ENCODE results near the gene ALK.

ALK gene

DNA sequence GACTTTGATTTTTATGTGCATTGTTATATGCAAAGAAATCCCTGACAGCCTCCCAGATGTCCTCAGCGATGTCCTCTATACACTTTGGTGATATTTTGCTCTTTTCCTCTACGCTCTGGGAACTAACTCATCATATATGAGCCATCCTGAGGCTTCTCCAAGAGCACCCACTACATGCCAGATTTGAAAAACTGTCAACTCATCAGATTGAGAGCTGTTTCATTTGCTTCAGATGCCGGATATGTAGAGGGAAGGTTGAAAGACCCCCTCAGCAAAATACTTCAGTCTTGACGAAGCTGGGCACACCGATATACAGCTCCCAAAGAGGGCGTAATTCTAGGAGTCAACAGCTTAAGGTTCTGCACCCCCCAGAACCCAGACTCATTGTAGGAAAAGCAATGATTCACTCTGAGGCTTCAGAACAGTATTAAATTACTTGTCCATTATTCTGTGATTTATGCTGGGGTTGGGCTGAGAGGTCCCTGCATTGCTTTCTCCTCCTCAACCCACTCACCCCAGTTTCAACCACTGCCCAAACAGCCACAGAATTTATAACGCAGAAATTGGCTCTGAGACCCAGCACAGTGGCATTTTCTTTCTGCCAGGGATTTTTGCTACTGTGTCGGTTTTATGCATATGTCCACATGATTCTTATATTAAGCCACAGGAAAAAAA is 341.8 kb downstream of the ALK start:
- H3K36me3 ChIP-seq (ENCODE audit: control insufficient read depth, insufficient read depth, low read length), result no peaks in the 10 kb centered on the region
- H3K27me3 ChIP-seq (ENCODE audit: control insufficient read depth, insufficient read depth, low read length), result no peaks in the 10 kb centered on the region
- no peak overlapping the region for H3K4me3 ChIP-seq (ENCODE audit: low read depth, low read length)
- no peak overlapping the region for H3K9ac ChIP-seq (ENCODE audit: low read depth, low read length)
- H3K9me3 ChIP-seq (ENCODE audit: control insufficient read depth, insufficient read depth, low read length), result no peaks in the 10 kb centered on the region
- H3K4me1 ChIP-seq (ENCODE audit: control insufficient read depth, insufficient read depth, low read length), result no peaks in the 10 kb centered on the region

DNA sequence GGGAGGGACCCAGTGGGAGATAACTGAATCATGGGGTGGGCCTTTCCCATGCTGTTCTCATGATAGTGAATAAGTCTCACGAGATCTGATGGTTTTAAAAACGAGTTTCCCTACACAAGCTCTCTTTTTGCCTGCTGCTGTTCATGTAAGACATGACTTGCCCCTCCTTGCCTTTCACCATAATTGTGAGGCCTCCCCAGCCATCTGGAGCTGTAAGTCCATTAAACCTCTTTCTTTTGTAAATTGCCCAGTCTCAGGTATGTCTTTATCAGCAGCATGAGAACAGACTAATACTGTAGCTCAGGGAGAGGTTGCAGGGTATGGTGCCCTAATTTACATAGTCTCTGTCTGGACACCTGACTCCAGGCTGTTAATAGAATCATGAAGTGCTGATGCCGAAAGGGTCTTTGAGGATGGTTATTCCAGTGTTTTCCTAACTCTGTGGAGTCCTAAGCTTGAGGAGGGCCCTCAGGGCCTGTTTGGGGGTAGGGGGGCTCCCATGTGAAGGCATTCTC is 343.2 kb downstream of the ALK start:
- Histone ChIP-seq H3K27me3 (ENCODE audit: control insufficient read depth, insufficient read depth, low read length) (no peaks in the 10 kb centered on the region), H3K4me1 (ENCODE audit: control insufficient read depth, insufficient read depth, low read length) (no peaks in the 10 kb centered on the region), H3K9ac (ENCODE audit: low read depth, low read length) (no peak overlapping the region)

DNA sequence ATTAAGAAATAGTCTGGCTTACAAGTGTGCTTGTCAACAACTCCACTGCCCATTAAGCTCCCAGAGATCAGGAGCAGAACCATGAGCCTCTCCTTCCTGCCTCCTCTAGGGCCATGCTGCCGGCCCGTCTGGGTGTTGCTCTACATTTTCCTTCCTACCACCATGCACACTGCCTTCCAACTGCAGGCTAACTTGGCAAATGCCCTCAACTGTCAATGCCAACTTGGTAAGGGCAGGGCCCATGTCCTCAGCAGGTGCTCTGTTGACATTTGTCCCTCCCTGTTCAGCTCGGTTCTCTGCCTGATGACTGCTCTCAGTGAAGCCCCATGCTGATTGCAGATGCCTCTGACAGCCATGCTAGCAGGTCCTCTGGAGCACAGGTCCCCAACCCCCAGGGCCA is 345.2 kb downstream of the ALK start:
- Histone ChIP-seq H3K27me3 (ENCODE audit: control insufficient read depth, insufficient read depth, low read length) (no peaks in the 10 kb centered on the region), H3K9me3 (ENCODE audit: control insufficient read depth, insufficient read depth, low read length) (no peaks in the 10 kb centered on the region), H3K36me3 (ENCODE audit: control insufficient read depth, insufficient read depth, low read length) (no peaks in the 10 kb centered on the region), H3K4me3 (ENCODE audit: low read depth, low read length) (no peak overlapping the region), H3K9ac (ENCODE audit: low read depth, low read length) (no peak overlapping the region), H3K4me1 (ENCODE audit: control insufficient read depth, insufficient read depth, low read length) (no peaks in the 10 kb centered on the region)

More for the DNA sequence above, 343.2 kb downstream of the ALK start:
- Histone ChIP-seq H3K9me3 (ENCODE audit: control insufficient read depth, insufficient read depth, low read length) (no peaks in the 10 kb centered on the region), H3K36me3 (ENCODE audit: control insufficient read depth, insufficient read depth, low read length) (no peaks in the 10 kb centered on the region), H3K4me3 (ENCODE audit: low read depth, low read length) (no peak overlapping the region)

DNA sequence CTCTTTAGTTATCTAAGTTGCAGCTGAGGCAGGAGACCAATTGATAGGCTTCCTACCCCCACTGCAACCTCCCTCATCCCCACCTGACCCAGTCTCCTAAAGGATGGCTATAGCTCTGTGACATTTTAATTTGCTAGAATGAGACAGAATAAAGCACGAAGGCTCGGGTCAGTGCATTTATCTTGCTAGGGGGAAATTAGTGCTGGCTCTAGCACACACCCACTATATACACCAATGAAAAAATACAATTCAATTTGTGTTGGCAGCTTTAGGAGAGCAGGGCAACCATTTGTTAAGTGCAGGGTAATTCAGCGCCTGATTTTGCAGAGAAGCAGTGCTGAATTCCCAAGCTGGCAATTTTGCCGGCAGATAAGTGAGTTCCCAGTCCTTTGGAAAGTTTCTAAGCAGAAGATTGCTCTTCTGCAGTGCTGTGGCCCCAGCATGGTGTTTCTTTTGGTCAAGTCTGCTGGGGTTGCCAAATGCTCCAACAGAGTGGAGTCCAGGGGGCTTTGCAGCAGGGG is 346.0 kb downstream of the ALK start:
- H3K9ac ChIP-seq (ENCODE audit: low read depth, low read length), result no peak overlapping the region
- H3K4me1 ChIP-seq (ENCODE audit: control insufficient read depth, insufficient read depth, low read length), result no peaks in the 10 kb centered on the region
- no peak overlapping the region for H3K4me3 ChIP-seq (ENCODE audit: low read depth, low read length)
- no peaks in the 10 kb centered on the region for H3K9me3 ChIP-seq (ENCODE audit: control insufficient read depth, insufficient read depth, low read length)
- H3K36me3 ChIP-seq (ENCODE audit: control insufficient read depth, insufficient read depth, low read length), result no peaks in the 10 kb centered on the region
- no peaks in the 10 kb centered on the region for H3K27me3 ChIP-seq (ENCODE audit: control insufficient read depth, insufficient read depth, low read length)

DNA sequence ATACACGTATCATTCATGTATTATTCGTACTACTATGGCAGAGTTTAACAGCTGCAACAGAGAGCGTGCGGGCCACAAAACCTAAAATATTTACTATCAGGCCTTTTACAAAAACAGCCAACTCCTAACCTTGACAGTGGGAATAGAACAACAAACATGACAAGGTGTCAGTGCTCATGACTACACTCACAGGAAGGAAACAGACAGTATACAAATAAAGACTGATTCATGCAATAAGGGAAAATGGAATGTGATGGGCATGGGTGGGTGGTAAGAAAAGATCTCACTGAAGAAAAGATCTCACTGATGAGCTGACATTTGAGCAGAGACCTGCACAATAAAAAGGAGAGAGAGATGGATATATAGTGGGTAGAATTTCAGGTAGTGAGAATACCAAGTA is 347.8 kb downstream of the ALK start:
- Histone ChIP-seq H3K36me3 (ENCODE audit: control insufficient read depth, insufficient read depth, low read length) (no peaks in the 10 kb centered on the region), H3K4me3 (ENCODE audit: low read depth, low read length) (no peak overlapping the region), H3K9ac (ENCODE audit: low read depth, low read length) (no peak overlapping the region), H3K27me3 (ENCODE audit: control insufficient read depth, insufficient read depth, low read length) (no peaks in the 10 kb centered on the region), H3K4me1 (ENCODE audit: control insufficient read depth, insufficient read depth, low read length) (no peaks in the 10 kb centered on the region), H3K9me3 (ENCODE audit: control insufficient read depth, insufficient read depth, low read length) (no peaks in the 10 kb centered on the region)

DNA sequence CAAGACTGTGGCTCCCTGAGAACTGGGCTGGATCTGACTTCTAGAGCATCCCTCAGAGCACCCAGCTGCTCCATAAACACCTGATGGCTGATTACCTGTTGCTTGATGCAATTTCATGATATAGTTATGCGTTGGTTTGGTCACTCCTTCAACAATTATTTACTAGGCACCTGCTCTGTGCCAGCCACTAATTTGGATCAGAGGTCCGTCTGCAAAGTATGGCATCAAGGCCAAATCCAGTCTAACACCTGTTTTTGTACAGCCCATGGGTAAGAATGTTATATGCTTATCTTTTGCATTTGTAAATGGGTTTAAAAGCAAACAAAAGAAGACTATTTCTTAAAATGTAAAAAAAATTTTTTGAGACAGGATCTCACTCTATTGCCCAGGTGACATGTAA is 348.2 kb downstream of the ALK start:
- H3K9ac ChIP-seq (ENCODE audit: low read depth, low read length), result no peak overlapping the region
- no peaks in the 10 kb centered on the region for H3K4me1 ChIP-seq (ENCODE audit: control insufficient read depth, insufficient read depth, low read length)
- no peaks in the 10 kb centered on the region for H3K36me3 ChIP-seq (ENCODE audit: control insufficient read depth, insufficient read depth, low read length)
- no peak overlapping the region for H3K4me3 ChIP-seq (ENCODE audit: low read depth, low read length)
- no peaks in the 10 kb centered on the region for H3K27me3 ChIP-seq (ENCODE audit: control insufficient read depth, insufficient read depth, low read length)
- H3K9me3 ChIP-seq (ENCODE audit: control insufficient read depth, insufficient read depth, low read length), result no peaks in the 10 kb centered on the region

DNA sequence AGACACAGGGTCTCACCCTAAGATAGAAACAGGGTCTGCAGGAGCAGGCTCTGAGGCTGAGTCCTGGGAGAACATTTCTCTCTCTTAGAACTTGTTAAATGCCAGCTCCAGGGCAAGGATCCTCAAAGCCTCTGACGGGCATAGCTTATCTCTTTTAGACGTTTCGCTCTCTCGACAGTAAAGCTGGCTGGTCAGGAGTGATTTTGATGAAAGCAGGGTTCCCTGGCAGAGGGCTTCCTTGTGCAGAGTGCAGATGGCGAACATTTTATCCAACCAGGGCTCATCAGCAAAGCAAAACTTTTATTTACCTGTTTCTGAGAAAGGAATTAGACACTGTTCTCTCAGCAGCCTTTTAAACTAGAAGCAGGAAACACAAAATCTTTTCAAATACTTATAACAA is 350.8 kb downstream of the ALK start:
- no peaks in the 10 kb centered on the region for H3K9me3 ChIP-seq (ENCODE audit: control insufficient read depth, insufficient read depth, low read length)
- no peak overlapping the region for H3K9ac ChIP-seq (ENCODE audit: low read depth, low read length)
- H3K4me1 ChIP-seq (ENCODE audit: control insufficient read depth, insufficient read depth, low read length), result no peaks in the 10 kb centered on the region
- no peaks in the 10 kb centered on the region for H3K36me3 ChIP-seq (ENCODE audit: control insufficient read depth, insufficient read depth, low read length)
- no peaks in the 10 kb centered on the region for H3K27me3 ChIP-seq (ENCODE audit: control insufficient read depth, insufficient read depth, low read length)
- H3K4me3 ChIP-seq (ENCODE audit: low read depth, low read length), result no peak overlapping the region

DNA sequence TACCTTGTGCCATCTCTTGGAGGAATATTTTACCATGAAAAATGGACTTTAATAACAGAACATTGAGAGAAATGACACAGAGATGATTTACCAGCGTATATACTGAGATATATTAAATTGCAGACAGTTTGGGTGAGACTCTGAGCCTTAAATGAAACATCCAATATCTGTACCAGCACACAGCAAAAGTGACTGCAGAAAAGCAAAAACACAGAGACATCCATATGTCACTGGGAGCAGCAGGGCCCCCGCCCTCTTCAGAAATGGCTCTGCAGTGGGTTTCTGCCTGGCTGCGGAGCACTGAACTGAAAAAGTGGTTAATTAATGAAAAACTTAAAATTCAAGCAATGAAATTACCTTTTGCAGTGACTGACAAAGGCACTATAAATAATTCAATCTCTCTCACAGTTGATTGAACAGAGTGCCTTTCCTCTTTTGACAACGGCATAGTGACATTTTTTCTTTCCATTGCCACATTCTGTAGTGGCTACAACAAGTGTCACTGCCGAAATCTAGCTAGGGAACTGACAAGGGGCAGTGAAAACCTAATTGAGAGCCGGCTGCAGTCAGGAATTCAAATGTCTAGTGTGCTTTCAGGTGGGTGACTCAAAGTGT is 353.4 kb downstream of the ALK start:
- Histone ChIP-seq H3K4me1 (ENCODE audit: control insufficient read depth, insufficient read depth, low read length) (no peaks in the 10 kb centered on the region), H3K9ac (ENCODE audit: low read depth, low read length) (no peak overlapping the region), H3K9me3 (ENCODE audit: control insufficient read depth, insufficient read depth, low read length) (no peaks in the 10 kb centered on the region), H3K36me3 (ENCODE audit: control insufficient read depth, insufficient read depth, low read length) (no peaks in the 10 kb centered on the region), H3K4me3 (ENCODE audit: low read depth, low read length) (no peak overlapping the region), H3K27me3 (ENCODE audit: control insufficient read depth, insufficient read depth, low read length) (no peaks in the 10 kb centered on the region)

DNA sequence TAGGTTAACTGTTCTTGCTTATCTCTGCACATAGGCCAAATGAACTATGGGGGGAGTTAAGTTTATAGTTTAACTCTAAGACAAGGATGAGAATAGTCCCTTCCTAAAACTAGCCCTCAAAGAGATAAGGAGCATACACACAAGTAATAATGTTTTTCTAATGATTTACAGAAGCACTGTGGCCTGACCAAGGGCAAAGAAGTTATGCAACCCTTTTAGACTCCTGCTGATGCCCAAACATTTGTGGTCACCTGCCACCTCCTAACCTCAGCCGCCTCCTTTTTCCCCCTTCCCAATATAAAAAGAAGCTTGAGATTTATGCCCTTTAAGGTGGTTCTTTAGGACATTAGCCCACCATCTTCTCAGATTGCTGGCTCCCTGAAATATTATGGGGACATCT is 357.7 kb downstream of the ALK start:
- no peaks in the 10 kb centered on the region for H3K9me3 ChIP-seq (ENCODE audit: control insufficient read depth, insufficient read depth, low read length)
- H3K4me1 ChIP-seq (ENCODE audit: control insufficient read depth, insufficient read depth, low read length), result no peaks in the 10 kb centered on the region

DNA sequence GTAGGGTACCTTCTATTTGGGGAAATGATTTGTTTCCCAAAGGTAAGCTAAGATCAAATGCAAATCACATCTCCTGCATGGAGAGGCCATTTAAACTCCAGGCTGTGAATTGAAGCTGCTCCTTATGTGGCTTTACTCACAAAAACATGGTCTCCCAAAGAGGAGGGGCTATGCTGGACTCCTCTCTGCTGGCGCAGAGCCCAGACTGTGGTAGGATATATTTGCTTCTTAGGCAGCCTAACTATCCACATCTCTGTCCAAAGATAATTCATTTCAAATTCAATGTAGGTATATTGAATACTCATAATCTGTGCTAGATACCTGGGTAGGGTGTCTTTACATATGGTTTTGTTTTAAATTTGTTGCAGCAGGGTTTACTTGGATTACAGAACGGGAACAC is 358.5 kb downstream of the ALK start:
- H3K4me1 ChIP-seq (ENCODE audit: control insufficient read depth, insufficient read depth, low read length), result no peaks in the 10 kb centered on the region
- H3K27me3 ChIP-seq (ENCODE audit: control insufficient read depth, insufficient read depth, low read length), result no peaks in the 10 kb centered on the region
- H3K36me3 ChIP-seq (ENCODE audit: control insufficient read depth, insufficient read depth, low read length), result no peaks in the 10 kb centered on the region
- no peaks in the 10 kb centered on the region for H3K9me3 ChIP-seq (ENCODE audit: control insufficient read depth, insufficient read depth, low read length)
- no peak overlapping the region for H3K9ac ChIP-seq (ENCODE audit: low read depth, low read length)
- H3K4me3 ChIP-seq (ENCODE audit: low read depth, low read length), result no peak overlapping the region

More for the DNA sequence above, 357.7 kb downstream of the ALK start:
- Histone ChIP-seq H3K4me3 (ENCODE audit: low read depth, low read length) (no peak overlapping the region), H3K27me3 (ENCODE audit: control insufficient read depth, insufficient read depth, low read length) (no peaks in the 10 kb centered on the region), H3K9ac (ENCODE audit: low read depth, low read length) (no peak overlapping the region), H3K36me3 (ENCODE audit: control insufficient read depth, insufficient read depth, low read length) (no peaks in the 10 kb centered on the region)

DNA sequence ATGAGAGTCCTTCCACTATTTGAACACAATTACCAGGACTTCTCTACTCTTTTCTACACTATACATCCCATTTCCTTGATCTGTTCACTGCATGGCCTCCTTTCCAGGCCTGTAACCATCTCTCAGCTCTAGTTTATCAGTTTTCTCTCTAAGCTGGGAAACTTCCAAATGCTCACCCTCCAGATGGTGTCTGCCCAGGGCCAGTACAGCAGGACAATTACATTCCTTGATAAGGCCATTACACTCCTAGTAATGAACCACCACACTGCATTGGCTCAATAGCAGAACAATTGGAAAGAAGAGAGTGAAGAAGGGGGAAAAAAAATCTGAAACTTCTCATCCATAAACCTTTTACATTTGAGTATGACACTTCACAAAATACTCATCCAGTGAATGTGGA is 359.1 kb downstream of the ALK start:
- Histone ChIP-seq H3K36me3 (ENCODE audit: control insufficient read depth, insufficient read depth, low read length) (no peaks in the 10 kb centered on the region), H3K9ac (ENCODE audit: low read depth, low read length) (no peak overlapping the region), H3K4me3 (ENCODE audit: low read depth, low read length) (no peak overlapping the region), H3K4me1 (ENCODE audit: control insufficient read depth, insufficient read depth, low read length) (no peaks in the 10 kb centered on the region), H3K27me3 (ENCODE audit: control insufficient read depth, insufficient read depth, low read length) (no peaks in the 10 kb centered on the region), H3K9me3 (ENCODE audit: control insufficient read depth, insufficient read depth, low read length) (no peaks in the 10 kb centered on the region)

DNA sequence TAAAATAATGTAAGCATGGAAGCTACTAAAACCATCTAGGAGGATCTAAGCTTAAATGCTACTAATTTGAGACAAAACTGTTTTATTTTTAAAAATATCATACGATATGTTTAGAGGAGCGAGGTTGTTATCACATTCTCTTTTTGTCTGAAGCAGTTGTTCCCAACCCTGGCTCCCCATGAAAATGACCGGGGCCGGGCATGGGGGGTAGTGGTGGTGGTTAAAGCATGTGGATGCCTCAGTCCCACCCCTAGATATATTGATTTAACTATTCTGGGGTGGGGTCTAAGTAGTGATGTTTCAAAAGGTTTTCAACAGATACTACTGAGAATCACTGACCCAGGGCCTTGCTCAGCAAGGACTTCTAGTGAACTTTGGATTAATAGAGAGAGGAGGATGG is 359.8 kb downstream of the ALK start:
- no peaks in the 10 kb centered on the region for H3K27me3 ChIP-seq (ENCODE audit: control insufficient read depth, insufficient read depth, low read length)
- no peak overlapping the region for H3K4me3 ChIP-seq (ENCODE audit: low read depth, low read length)
- no peaks in the 10 kb centered on the region for H3K36me3 ChIP-seq (ENCODE audit: control insufficient read depth, insufficient read depth, low read length)
- no peak overlapping the region for H3K9ac ChIP-seq (ENCODE audit: low read depth, low read length)
- no peaks in the 10 kb centered on the region for H3K9me3 ChIP-seq (ENCODE audit: control insufficient read depth, insufficient read depth, low read length)
- no peaks in the 10 kb centered on the region for H3K4me1 ChIP-seq (ENCODE audit: control insufficient read depth, insufficient read depth, low read length)

Data from iPS-15b (cell line).